Smooth muscle cell (in vitro differentiated cells): ENCODE data around the gene IL16. TPM values are rescaled to one million over a fixed set of nuclear protein-coding genes. Genes with fewer than 3 reads are reported as not detected.

ENCODE experiments used
- DNase-seq: peaks from one replicate; lab custom pipeline; 2025; ENCODE audit not compliant: unreplicated experiment; lab: John Stamatoyannopoulos, UW
- H2AFZ ChIP-seq: fragments of 200-600 bp; sonication (generic); 2 replicates; pipeline ENCODE4 v1.6.0; 2016; ENCODE audit warnings: antibody characterized with exemption, low read depth, mild to moderate bottlenecking
- H3F3A ChIP-seq: fragments of 200-600 bp; sonication (generic); 2 replicates; pipeline ENCODE4 v1.6.0; 2017; ENCODE audit warnings: antibody characterized with exemption, low read depth
- H3K27ac ChIP-seq: fragments of 200-600 bp; sonication (generic); 2 replicates; pipeline ENCODE4 v1.5.1; 2016; ENCODE audit warnings: low read depth, mild to moderate bottlenecking
- H3K27me3 ChIP-seq: fragments of 200-600 bp; sonication (generic); 2 replicates; pipeline ENCODE4 v1.6.1; 2016; ENCODE audit warnings: low read depth, mild to moderate bottlenecking
- H3K36me3 ChIP-seq: fragments of 200-600 bp; sonication (generic); 2 replicates; pipeline ENCODE4 v1.5.1; 2016; ENCODE audit warnings: low read depth
- H3K4me1 ChIP-seq: fragments of 200-600 bp; sonication (generic); 2 replicates; pipeline ENCODE4 v1.5.1; 2016; ENCODE audit warnings: low read depth
- H3K4me2 ChIP-seq: fragments of 200-600 bp; sonication (generic); 2 replicates; pipeline ENCODE4 v1.6.0; 2016; ENCODE audit warnings: mild to moderate bottlenecking
- H3K4me3 ChIP-seq: fragments of 200-600 bp; sonication (generic); 2 replicates; pipeline ENCODE4 v1.5.1; 2016; ENCODE audit warnings: mild to moderate bottlenecking
- H3K79me2 ChIP-seq: fragments of 200-600 bp; sonication (generic); 2 replicates; pipeline ENCODE4 v1.6.0; 2016; ENCODE audit warnings: low read depth, mild to moderate bottlenecking
- H3K9ac ChIP-seq: fragments of 200-600 bp; sonication (generic); 2 replicates; pipeline ENCODE4 v1.6.0; 2016; ENCODE audit warnings: low read depth
- H3K9me3 ChIP-seq: fragments of 200-600 bp; sonication (generic); replicated peaks from 2 replicates; pipeline ENCODE4 v1.5.1; 2016; ENCODE audit warnings: low read depth
- H4K20me1 ChIP-seq: fragments of 200-600 bp; sonication (generic); 2 replicates; pipeline ENCODE4 v1.6.0; 2016; ENCODE audit warnings: low read depth
- CTCF ChIP-seq: fragments of 200-600 bp; sonication (generic); IDR thresholded peaks from 2 replicates; pipeline ENCODE4 v1.5.1; 2017; ENCODE audit warnings: borderline replicate concordance, mild to moderate bottlenecking, antibody characterized with exemption; ENCODE audit not compliant: insufficient read depth, poor library complexity, severe bottlenecking
- WGBS: methylation state at CpG from one replicate; pipeline ENCODE4 v1.1.7; 2016; ENCODE audit warnings: low lambda C conversion rate; 5-methylcytosine and 5-hydroxymethylcytosine counted together
- polyA plus RNA-seq: library from polyadenylated mRNA; unstranded; fragments of >200 nt; fragmentation: Nextera tagmentation; extraction: Ambion mirVana; gene quantifications from 2 replicates; pipeline ENCODE4 v1.2.1, GENCODE V29; 2016
- total RNA-seq: library from RNA; depleted of rRNA; stranded (reverse); fragments of >200 nt; gene quantifications from 2 replicates; pipeline ENCODE4 v1.2.3, GENCODE V29; 2014

The IL16 gene
- total and polyA plus RNA-seq, 2 experiments from 2014 or later, result 1.3 to 1.4 TPM

DNA sequence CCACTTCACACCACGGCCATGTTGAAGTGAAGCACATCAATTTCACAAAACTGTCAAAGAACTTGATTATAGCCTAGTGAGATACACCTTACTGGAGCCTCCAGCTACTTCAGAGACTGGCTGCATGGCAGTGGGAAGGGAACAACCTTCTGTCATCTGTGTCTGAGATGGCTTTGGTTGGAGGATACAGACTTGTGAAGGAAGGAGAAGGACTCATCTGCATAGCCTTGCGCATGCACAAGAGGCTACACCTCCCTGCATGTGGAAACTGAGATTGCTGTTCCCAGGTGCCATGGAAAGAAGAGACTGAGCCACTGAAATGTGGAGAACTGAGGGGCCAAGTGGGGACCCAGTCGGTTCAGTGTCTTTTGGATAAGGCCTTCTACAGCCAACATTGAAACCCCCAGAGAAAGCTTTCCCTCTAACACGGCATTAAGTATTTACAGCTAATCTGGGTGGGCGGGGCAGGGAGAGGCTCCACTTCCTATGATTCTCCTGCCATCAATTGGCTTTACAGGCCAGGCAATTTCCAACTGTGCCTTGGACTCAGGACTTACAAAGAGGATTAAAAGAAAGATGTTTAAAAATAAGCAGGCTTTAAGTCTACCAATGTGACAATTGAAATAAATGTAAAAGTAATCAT, 58.8 kb downstream of the IL16 start:
- Histone ChIP-seq H3F3A (no peaks in the 10 kb centered on the region), H2AFZ (no peak overlapping the region), H3K36me3 (no peaks in the 10 kb centered on the region), H3K9me3 (peaks cover 2% of the 10 kb centered on the region), H3K4me3 (no peak overlapping the region), H3K27ac (no peak overlapping the region), H3K9ac (no peak overlapping the region), H3K79me2 (no peaks in the 10 kb centered on the region), H3K4me1 (no peaks in the 10 kb centered on the region), H4K20me1 (no peaks in the 10 kb centered on the region), H3K27me3 (peaks cover 6% of the 10 kb centered on the region), H3K4me2 (no peak overlapping the region)
- no peak for DNase-seq
- WGBS, result 69% methylated on average over 5 of the region's 5 CpGs
- TF ChIP-seq CTCF, result no peak

DNA sequence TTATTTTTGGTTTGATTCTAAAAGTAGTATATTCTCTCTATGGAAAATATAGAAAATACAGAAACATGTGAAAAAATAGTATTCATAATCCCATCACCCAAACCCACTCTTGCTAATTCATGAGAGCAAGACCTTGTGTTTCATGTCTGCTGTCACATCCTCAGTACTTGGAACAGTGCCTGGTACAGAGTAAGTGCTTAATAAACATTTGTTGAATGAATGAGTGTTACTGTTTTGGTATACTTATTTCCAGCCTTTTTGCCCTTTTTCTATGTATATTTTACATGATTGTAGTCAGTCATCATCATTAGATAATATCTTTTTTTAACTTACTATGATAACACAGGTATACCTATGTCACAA, 59.3 kb downstream of the IL16 start:
- Histone ChIP-seq H3K27me3 (peaks cover 7% of the 10 kb centered on the region), H3K4me1 (no peaks in the 10 kb centered on the region), H2AFZ (no peak overlapping the region), H3K9ac (no peak overlapping the region), H3F3A (no peaks in the 10 kb centered on the region), H3K36me3 (no peaks in the 10 kb centered on the region), H4K20me1 (no peaks in the 10 kb centered on the region), H3K4me2 (no peak overlapping the region), H3K4me3 (no peak overlapping the region), H3K9me3 (no peaks in the 10 kb centered on the region), H3K27ac (no peak overlapping the region), H3K79me2 (no peaks in the 10 kb centered on the region)
- no peak for DNase-seq
- no peak for TF ChIP-seq CTCF

DNA sequence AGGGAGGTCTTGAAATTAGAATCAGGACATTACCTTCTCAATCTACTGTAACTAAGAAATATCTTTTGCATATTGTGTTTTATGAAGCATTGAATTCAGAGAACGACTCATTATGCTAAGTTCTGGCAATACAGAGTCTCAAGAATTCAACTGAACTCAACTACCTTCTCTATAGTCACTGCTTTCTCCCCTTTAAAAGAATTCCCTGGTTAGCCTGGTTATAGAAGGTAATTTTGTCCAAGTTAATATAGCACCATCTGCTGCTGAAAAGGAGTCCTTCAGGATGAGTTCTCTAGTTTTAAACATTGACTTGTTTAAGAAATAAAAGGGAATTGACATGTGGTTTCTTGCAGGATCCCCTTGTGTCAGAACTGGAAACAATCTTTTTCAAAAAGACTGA, 60.2 kb downstream of the IL16 start:
- Histone ChIP-seq H3K4me3 (no peak overlapping the region), H3K9me3 (no peaks in the 10 kb centered on the region), H3K4me1 (no peaks in the 10 kb centered on the region), H3K4me2 (no peak overlapping the region), H3K27ac (no peak overlapping the region), H3K27me3 (peaks cover 7% of the 10 kb centered on the region), H3K9ac (no peak overlapping the region), H2AFZ (no peak overlapping the region), H3K36me3 (no peaks in the 10 kb centered on the region), H3F3A (no peaks in the 10 kb centered on the region), H4K20me1 (no peaks in the 10 kb centered on the region), H3K79me2 (no peaks in the 10 kb centered on the region)
- no peak for DNase-seq
- 29% methylated on average over 1 of the region's 1 CpG for WGBS
- peak; percentile 62 for TF ChIP-seq CTCF

DNA sequence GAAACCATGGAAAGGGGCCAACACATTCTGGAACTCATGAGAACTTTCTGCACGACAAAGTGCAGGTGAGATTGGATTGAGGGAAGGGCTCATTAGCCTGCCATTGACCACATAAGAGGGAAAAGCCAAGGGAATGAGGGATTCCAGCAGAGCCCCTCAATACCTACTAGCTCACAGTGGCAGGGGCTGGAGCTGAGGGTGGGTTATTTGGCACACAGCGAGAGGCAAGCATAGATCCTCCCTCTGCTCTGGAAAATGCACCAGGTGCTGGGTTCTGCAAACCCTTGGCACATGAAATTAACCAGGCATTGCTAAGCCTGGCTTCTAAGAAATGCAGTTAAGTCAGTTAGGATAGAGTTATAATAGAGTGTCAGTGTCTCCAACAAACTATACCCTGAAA, 60.8 kb downstream of the IL16 start:
- Histone ChIP-seq H3K27me3 (peaks cover 7% of the 10 kb centered on the region), H3F3A (no peaks in the 10 kb centered on the region), H3K27ac (no peak overlapping the region), H2AFZ (no peak overlapping the region), H3K9me3 (no peaks in the 10 kb centered on the region), H4K20me1 (no peaks in the 10 kb centered on the region), H3K4me3 (no peak overlapping the region), H3K4me2 (no peak overlapping the region), H3K9ac (no peak overlapping the region), H3K79me2 (no peaks in the 10 kb centered on the region), H3K4me1 (no peaks in the 10 kb centered on the region), H3K36me3 (no peaks in the 10 kb centered on the region)
- no peak for DNase-seq
- no peak for TF ChIP-seq CTCF
- 70% methylated on average over 2 of the region's 2 CpGs for WGBS
